HG03103 (cell line): Measurements from ENCODE around the gene PPFIA2.
"Not testable (repeated sequence)": the region's sequence is repeated elsewhere in the genome, so short reads cannot be mapped to it uniquely, and the experiment has no call there.

Experiments used
- ATAC-seq: cut with Tn5 transposase; IDR thresholded peaks from one replicate; pipeline ENCODE4 v1.9.1; 2021; ENCODE audit warnings: low read depth; ENCODE audit not compliant: unreplicated experiment

Gene PPFIA2

GRCh38 chr12:81670759-81671158 lies 88.4 kb downstream of the PPFIA2 start:
- no peak for ATAC-seq

GRCh38 chr12:81668475-81668874 lies 90.7 kb downstream of the PPFIA2 start:
- peak; percentile 84 for ATAC-seq

- ATAC-seq: not testable (repeated sequence)
These were observed 99.8 kb downstream of the PPFIA2 start for GRCh38 chr12:81659310-81659709.

GRCh38 chr12:81644503-81644902 lies 114.6 kb downstream of the PPFIA2 start:
- no peak for ATAC-seq

- ATAC-seq: no peak
These were observed 120.0 kb downstream of the PPFIA2 start for GRCh38 chr12:81639196-81639595.

GRCh38 chr12:81633127-81633526 lies 126.0 kb downstream of the PPFIA2 start:
- ATAC-seq: no peak

GRCh38 chr12:81627336-81628189 lies 131.6 kb downstream of the PPFIA2 start:
- no peak for ATAC-seq

- no peak for ATAC-seq
These were observed 132.7 kb downstream of the PPFIA2 start for GRCh38 chr12:81626406-81626805.

GRCh38 chr12:81617915-81618314 lies 141.2 kb downstream of the PPFIA2 start:
- no peak for ATAC-seq

- no peak for ATAC-seq
These were observed 144.0 kb downstream of the PPFIA2 start for GRCh38 chr12:81615026-81615588.

- no peak for ATAC-seq
These were observed 147.9 kb downstream of the PPFIA2 start for GRCh38 chr12:81610955-81611889.

GRCh38 chr12:81597928-81598604 lies 161.1 kb downstream of the PPFIA2 start:
- ATAC-seq: no peak

- ATAC-seq: no peak
These were observed 162.6 kb downstream of the PPFIA2 start for GRCh38 chr12:81596558-81596957.

- no peak for ATAC-seq
These were observed 167.9 kb downstream of the PPFIA2 start for GRCh38 chr12:81591256-81591655.

- ATAC-seq: not testable (repeated sequence)
These were observed 168.4 kb downstream of the PPFIA2 start for GRCh38 chr12:81590703-81591102.

GRCh38 chr12:81588235-81589008 lies 170.7 kb downstream of the PPFIA2 start:
- no peak for ATAC-seq

- ATAC-seq: no peak
These were observed 173.4 kb downstream of the PPFIA2 start for GRCh38 chr12:81585787-81586186.

- no peak for ATAC-seq
These were observed 185.9 kb downstream of the PPFIA2 start for GRCh38 chr12:81573228-81573627.

GRCh38 chr12:81572411-81572810 lies 186.7 kb downstream of the PPFIA2 start:
- no peak for ATAC-seq

GRCh38 chr12:81570234-81570633 lies 188.9 kb downstream of the PPFIA2 start:
- ATAC-seq: no peak
